ENCODE data around the gene LEKR1. TPM values are rescaled to one million over a fixed set of nuclear protein-coding genes. Genes with fewer than 3 reads are reported as not detected.

The LEKR1 gene
- total RNA-seq, 1 experiment from 2014 or later: 0.38 TPM

DNA sequence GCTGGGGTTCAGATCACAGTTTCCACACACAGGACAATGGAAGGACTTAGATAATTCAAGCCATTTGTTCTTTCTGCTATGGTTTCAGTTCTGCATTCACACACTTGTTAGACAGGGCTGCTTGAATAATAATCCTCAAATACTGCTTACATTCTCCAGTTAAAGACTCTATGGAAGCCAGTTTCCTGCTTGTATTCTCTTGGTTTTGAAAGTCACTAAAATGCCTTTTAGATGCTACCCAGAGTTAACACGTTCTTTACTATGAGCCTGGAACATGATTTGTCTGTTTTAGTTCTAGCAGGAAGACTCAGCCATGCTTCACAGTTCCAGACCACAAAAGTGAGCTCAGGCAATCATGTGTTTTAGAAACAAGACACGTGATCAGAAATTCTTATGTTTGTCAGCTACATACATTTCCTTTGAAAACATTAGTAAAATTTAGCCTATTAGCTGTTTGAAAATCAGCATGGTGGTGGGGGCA is 152.4 kb downstream of the LEKR1 start:
- no peak overlapping the region for H3K4me3 ChIP-seq (ENCODE audit: insufficient read depth, low read depth, low read length)
- H3K27me3 ChIP-seq (ENCODE audit: control insufficient read depth, insufficient read depth, low read length): no peaks in the 10 kb centered on the region
- no peak for DNase-seq
- H3K36me3 ChIP-seq (replicated peaks; ENCODE audit: control insufficient read depth, insufficient read depth, low read length): no peaks in the 10 kb centered on the region

DNA sequence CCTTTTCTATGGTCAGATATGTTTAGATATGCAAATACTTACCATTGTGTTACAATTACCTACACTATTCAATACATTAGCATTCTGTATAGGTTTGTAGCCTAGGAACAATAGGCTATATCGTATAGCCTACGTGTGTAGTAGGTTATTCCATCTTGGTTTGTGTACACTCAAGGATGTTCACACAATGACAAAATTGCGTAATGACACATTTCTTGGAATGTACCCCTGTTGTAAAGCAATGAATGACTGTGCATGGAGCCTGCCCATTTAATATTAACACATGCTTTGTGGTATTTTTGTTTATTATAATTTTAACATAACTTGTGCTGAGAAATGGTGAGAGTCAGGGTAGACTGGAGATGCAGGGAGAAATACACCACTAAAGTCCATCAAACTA is 154.9 kb downstream of the LEKR1 start:
- no peak for DNase-seq
- H3K27me3 ChIP-seq (ENCODE audit: control insufficient read depth, insufficient read depth, low read length): no peaks in the 10 kb centered on the region
- no peak overlapping the region for H3K4me3 ChIP-seq (ENCODE audit: insufficient read depth, low read depth, low read length)
- no peaks in the 10 kb centered on the region for H3K36me3 ChIP-seq (replicated peaks; ENCODE audit: control insufficient read depth, insufficient read depth, low read length)

GRCh38 chr3:156983559-156983958 is 157.4 kb downstream of the LEKR1 start:
- Histone ChIP-seq H3K36me3 (replicated peaks; ENCODE audit: control insufficient read depth, insufficient read depth, low read length) (no peaks in the 10 kb centered on the region), H3K27me3 (ENCODE audit: control insufficient read depth, insufficient read depth, low read length) (no peaks in the 10 kb centered on the region), H3K4me3 (ENCODE audit: insufficient read depth, low read depth, low read length) (no peak overlapping the region)
- DNase-seq: peak; percentile 5

DNA sequence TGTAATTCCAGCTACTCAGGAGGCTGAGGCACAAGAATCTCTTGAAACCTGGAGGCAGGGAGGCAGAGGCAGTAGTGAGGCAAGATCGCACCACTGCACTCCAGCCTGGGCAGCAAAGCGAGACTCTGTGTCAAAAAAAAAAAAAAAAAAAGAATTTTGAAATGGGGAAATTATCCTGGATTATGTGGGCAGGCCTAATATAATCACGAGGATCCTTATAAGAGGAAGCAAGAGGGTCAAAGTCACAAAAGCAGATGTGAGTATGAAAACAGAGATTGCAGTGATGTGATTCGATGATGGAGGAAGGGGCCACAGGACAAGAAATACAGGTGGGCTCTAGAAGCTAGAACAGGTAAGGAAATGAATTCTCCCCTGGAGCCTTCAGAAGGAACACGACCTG is 159.6 kb downstream of the LEKR1 start:
- no peaks in the 10 kb centered on the region for H3K36me3 ChIP-seq (replicated peaks; ENCODE audit: control insufficient read depth, insufficient read depth, low read length)
- no peak for DNase-seq
- no peaks in the 10 kb centered on the region for H3K27me3 ChIP-seq (ENCODE audit: control insufficient read depth, insufficient read depth, low read length)
- no peak overlapping the region for H3K4me3 ChIP-seq (ENCODE audit: insufficient read depth, low read depth, low read length)

GRCh38 chr3:156987946-156988345 is 161.8 kb downstream of the LEKR1 start:
- H3K27me3 ChIP-seq (ENCODE audit: control insufficient read depth, insufficient read depth, low read length): no peaks in the 10 kb centered on the region
- no peak for DNase-seq
- H3K4me3 ChIP-seq (ENCODE audit: insufficient read depth, low read depth, low read length): no peak overlapping the region
- no peaks in the 10 kb centered on the region for H3K36me3 ChIP-seq (replicated peaks; ENCODE audit: control insufficient read depth, insufficient read depth, low read length)

GRCh38 chr3:156997351-156997750 is 171.2 kb downstream of the LEKR1 start:
- no peaks in the 10 kb centered on the region for H3K36me3 ChIP-seq (replicated peaks; ENCODE audit: control insufficient read depth, insufficient read depth, low read length)
- H3K4me3 ChIP-seq (ENCODE audit: insufficient read depth, low read depth, low read length): no peak overlapping the region
- H3K27me3 ChIP-seq (ENCODE audit: control insufficient read depth, insufficient read depth, low read length): no peaks in the 10 kb centered on the region
- no peak for DNase-seq

GRCh38 chr3:157001221-157001957 is 175.2 kb downstream of the LEKR1 start:
- no peaks in the 10 kb centered on the region for H3K27me3 ChIP-seq (ENCODE audit: control insufficient read depth, insufficient read depth, low read length)
- no peak overlapping the region for H3K4me3 ChIP-seq (ENCODE audit: insufficient read depth, low read depth, low read length)
- no peak for DNase-seq
- H3K36me3 ChIP-seq (replicated peaks; ENCODE audit: control insufficient read depth, insufficient read depth, low read length): no peaks in the 10 kb centered on the region

DNA sequence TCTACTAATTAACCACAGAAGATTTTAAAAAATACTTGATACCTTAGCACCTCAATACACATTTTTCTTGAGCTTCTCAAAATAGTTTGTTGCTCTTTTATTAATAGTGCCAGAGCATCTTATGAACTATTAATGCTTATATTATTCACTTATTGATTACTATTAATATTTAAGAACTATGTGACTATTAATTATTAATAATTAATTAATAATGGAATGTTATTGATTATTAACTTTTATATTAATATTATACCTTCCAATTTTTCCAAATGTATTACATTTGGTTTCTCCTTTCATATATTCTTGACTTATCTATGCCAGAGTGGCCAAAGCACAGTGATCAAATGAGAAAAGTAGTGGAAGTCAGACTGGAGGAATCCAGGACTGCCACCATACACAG is 195.5 kb downstream of the LEKR1 start:
- Histone ChIP-seq H3K36me3 (replicated peaks; ENCODE audit: control insufficient read depth, insufficient read depth, low read length) (no peaks in the 10 kb centered on the region), H3K27me3 (ENCODE audit: control insufficient read depth, insufficient read depth, low read length) (no peaks in the 10 kb centered on the region), H3K4me3 (ENCODE audit: insufficient read depth, low read depth, low read length) (no peak overlapping the region)
- DNase-seq: no peak

GRCh38 chr3:157023226-157023625 is 197.1 kb downstream of the LEKR1 start:
- H3K4me3 ChIP-seq (ENCODE audit: insufficient read depth, low read depth, low read length): no peak overlapping the region
- H3K27me3 ChIP-seq (ENCODE audit: control insufficient read depth, insufficient read depth, low read length): no peaks in the 10 kb centered on the region
- DNase-seq: no peak
- no peaks in the 10 kb centered on the region for H3K36me3 ChIP-seq (replicated peaks; ENCODE audit: control insufficient read depth, insufficient read depth, low read length)

DNA sequence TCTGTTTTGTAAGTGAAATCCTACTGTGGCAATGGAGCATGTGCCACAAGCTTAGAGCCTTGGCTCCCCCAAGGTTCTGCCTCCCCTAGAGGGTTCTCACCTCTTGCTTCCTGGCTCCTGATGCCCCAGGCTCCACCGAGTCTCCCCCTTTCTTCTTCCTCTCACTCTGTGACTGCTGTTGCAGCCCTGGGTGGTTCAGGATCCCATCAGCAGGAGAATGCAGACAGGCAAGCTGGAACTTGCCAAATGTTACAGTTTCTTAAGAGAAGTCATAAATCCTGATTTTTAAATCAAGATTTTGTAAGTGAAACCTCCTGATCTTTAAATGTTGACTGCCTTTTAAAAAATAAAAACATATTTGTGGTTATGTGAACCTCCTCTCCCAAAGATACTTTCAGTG is 199.9 kb downstream of the LEKR1 start:
- H3K27me3 ChIP-seq (ENCODE audit: control insufficient read depth, insufficient read depth, low read length): no peaks in the 10 kb centered on the region
- no peaks in the 10 kb centered on the region for H3K36me3 ChIP-seq (replicated peaks; ENCODE audit: control insufficient read depth, insufficient read depth, low read length)
- no peak overlapping the region for H3K4me3 ChIP-seq (ENCODE audit: insufficient read depth, low read depth, low read length)
- DNase-seq: no peak

DNA sequence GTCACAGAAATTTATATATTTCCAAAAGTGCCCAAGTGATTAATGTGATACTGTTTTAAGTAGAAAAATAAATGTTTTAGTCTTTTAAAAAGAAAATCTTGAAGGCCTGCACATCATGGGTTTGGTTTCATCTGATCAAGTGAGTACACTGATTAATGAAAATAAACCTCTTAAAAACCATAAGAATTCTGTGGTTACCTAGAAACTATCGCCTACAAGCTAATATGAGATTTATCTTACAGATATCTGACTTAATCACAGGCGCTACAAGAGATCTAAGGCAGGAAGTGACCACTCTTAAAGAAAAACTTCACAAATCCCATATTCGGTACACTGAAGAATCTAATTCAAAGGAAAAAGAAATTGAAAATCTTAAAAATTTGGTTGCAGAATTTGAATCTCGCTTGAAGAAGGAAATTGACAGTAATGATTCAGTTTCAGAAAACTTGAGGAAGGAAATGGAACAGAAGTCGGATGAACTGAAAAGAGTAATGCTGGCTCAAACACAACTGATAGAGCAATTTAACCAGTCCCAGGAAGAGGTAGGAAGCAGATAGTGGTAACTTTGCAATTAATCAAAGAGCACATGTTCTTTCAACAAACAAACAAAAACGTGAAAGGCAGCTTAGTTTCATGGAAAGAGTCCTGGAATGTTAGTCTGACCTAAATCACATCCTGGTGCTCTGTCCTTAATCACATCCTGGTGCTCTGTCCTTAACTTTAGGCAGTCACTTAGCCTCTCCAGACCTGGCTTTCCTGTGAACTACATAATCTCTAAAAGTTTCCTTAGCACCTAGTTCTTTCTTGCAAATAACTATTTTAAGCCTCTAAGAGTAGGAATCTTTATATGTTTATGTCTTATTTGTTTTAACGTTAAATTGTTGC is 201.9 kb downstream of the LEKR1 start:
- Histone ChIP-seq H3K36me3 (replicated peaks; ENCODE audit: control insufficient read depth, insufficient read depth, low read length) (no peaks in the 10 kb centered on the region), H3K4me3 (ENCODE audit: insufficient read depth, low read depth, low read length) (no peak overlapping the region), H3K27me3 (ENCODE audit: control insufficient read depth, insufficient read depth, low read length) (no peaks in the 10 kb centered on the region)
- no peak for DNase-seq

GRCh38 chr3:157029365-157029790 is 203.2 kb downstream of the LEKR1 start:
- no peaks in the 10 kb centered on the region for H3K27me3 ChIP-seq (ENCODE audit: control insufficient read depth, insufficient read depth, low read length)

GRCh38 chr3:157030712-157031111 is 204.6 kb downstream of the LEKR1 start:
- DNase-seq: no peak
- Histone ChIP-seq H3K4me3 (ENCODE audit: insufficient read depth, low read depth, low read length) (no peak overlapping the region), H3K36me3 (replicated peaks; ENCODE audit: control insufficient read depth, insufficient read depth, low read length) (no peaks in the 10 kb centered on the region), H3K27me3 (ENCODE audit: control insufficient read depth, insufficient read depth, low read length) (no peaks in the 10 kb centered on the region)

More at GRCh38 chr3:157029365-157029790, 203.2 kb downstream of the LEKR1 start:
- H3K36me3 ChIP-seq (replicated peaks; ENCODE audit: control insufficient read depth, insufficient read depth, low read length): no peaks in the 10 kb centered on the region
- no peak for DNase-seq
- H3K4me3 ChIP-seq (ENCODE audit: insufficient read depth, low read depth, low read length): no peak overlapping the region

- no peaks in the 10 kb centered on the region for H3K36me3 ChIP-seq (replicated peaks; ENCODE audit: control insufficient read depth, insufficient read depth, low read length)
- no peaks in the 10 kb centered on the region for H3K27me3 ChIP-seq (ENCODE audit: control insufficient read depth, insufficient read depth, low read length)
- no peak for DNase-seq
- H3K4me3 ChIP-seq (ENCODE audit: insufficient read depth, low read depth, low read length): no peak overlapping the region
These were observed 206.8 kb downstream of the LEKR1 start for GRCh38 chr3:157033001-157033400.

GRCh38 chr3:157040456-157040855 is 214.3 kb downstream of the LEKR1 start:
- H3K36me3 ChIP-seq (replicated peaks; ENCODE audit: control insufficient read depth, insufficient read depth, low read length): no peaks in the 10 kb centered on the region

More at GRCh38 chr3:157040456-157040855, 214.3 kb downstream of the LEKR1 start:
- DNase-seq: no peak
- no peaks in the 10 kb centered on the region for H3K27me3 ChIP-seq (ENCODE audit: control insufficient read depth, insufficient read depth, low read length)
- no peak overlapping the region for H3K4me3 ChIP-seq (ENCODE audit: insufficient read depth, low read depth, low read length)

All from H7 (cell line).